Activated B cell treated with CpG ODN at 0.5 μM for 24 hours (primary cell): Measurements from ENCODE around the gene VCX3A. TPM values are rescaled to one million over a fixed set of nuclear protein-coding genes. Genes with fewer than 3 reads are reported as not detected.

Source experiments
- ATAC-seq: fragments of 200-7000 bp; cut with Tn5 transposase; one replicate; pipeline ENCODE4 v1.10.0; 2021; ENCODE audit warnings: low read depth, mild to moderate bottlenecking, moderate library complexity
- CTCF ChIA-PET: fragments of 350-600 bp; sonication (Branson Sonifier 250); formaldehyde crosslinking; loops from one replicate; lab custom pipeline; 2021; ENCODE audit warnings: antibody characterized with exemption; lab: Charles Lee
- POLR2A ChIA-PET: fragments of 350-600 bp; sonication (Branson Sonifier 250); formaldehyde crosslinking; loops from one replicate; lab custom pipeline; 2021; ENCODE audit warnings: antibody characterized with exemption; lab: Charles Lee
- DNase-seq: peaks from one replicate; pipeline ENCODE4 v3.0.0; 2022
- H3K27ac Mint-ChIP-seq: one replicate; pipeline ENCODE4 v1.8.0; 2020; ENCODE audit warnings: mixed read lengths
- H3K27me3 Mint-ChIP-seq: one replicate; pipeline ENCODE4 v1.8.0; 2021; ENCODE audit warnings: mixed read lengths
- H3K36me3 Mint-ChIP-seq: one replicate; pipeline ENCODE4 v1.8.0; 2021; ENCODE audit warnings: low read depth, mixed read lengths
- H3K4me1 Mint-ChIP-seq: one replicate; pipeline ENCODE4 v1.8.0; 2021; ENCODE audit warnings: mixed read lengths
- H3K4me3 Mint-ChIP-seq: one replicate; pipeline ENCODE4 v1.8.0; 2020; ENCODE audit warnings: mild to moderate bottlenecking, mixed read lengths
- H3K9me3 Mint-ChIP-seq: one replicate; pipeline ENCODE4 v1.8.0; 2020; ENCODE audit warnings: mixed read lengths
- intact Hi-C: fragments of 100-400 bp; cut with micrococcal nuclease; formaldehyde crosslinking; loops from one replicate; pipeline ENCODE4 v1.15.1; 2024
- total RNA-seq: library from RNA; stranded (reverse); gene quantifications from 2 replicates; pipeline ENCODE4 v1.2.3, GENCODE V29; 2022
- TF ChIP-seq, protein P1 (sequence below): fragments of 200-600 bp; IDR thresholded peaks from one replicate; pipeline ENCODE4 v1.8.0; 2022; ENCODE audit warnings: antibody characterized with exemption, mild to moderate bottlenecking

The VCX3A gene
- total RNA-seq, 1 donor from 2014 or later = not detected

- CTCF ChIA-PET = no interaction called here
Observed at GRCh38 chrX:6500719-6501118, 34.2 kb downstream of the VCX3A start.

DNA sequence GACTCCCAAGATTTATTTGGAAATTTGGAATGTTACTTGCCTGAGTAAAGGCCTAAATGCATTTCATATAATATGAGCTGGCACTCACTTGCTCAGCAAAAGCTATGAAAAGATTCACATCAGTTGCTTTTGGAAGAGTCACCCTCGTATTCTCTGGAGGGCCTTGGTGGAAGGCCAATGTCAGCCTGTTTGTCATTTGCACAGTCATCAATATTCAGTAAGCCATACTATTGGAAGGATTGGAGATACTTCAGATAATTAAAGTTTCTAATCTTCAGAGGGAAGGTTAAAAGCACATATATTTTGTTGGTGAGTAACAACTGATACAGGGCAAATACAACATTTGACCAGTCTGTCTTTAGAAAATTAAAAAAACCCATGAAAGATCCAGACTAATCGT is 36.6 kb downstream of the VCX3A start:
- TF ChIP-seq, protein P1, sequence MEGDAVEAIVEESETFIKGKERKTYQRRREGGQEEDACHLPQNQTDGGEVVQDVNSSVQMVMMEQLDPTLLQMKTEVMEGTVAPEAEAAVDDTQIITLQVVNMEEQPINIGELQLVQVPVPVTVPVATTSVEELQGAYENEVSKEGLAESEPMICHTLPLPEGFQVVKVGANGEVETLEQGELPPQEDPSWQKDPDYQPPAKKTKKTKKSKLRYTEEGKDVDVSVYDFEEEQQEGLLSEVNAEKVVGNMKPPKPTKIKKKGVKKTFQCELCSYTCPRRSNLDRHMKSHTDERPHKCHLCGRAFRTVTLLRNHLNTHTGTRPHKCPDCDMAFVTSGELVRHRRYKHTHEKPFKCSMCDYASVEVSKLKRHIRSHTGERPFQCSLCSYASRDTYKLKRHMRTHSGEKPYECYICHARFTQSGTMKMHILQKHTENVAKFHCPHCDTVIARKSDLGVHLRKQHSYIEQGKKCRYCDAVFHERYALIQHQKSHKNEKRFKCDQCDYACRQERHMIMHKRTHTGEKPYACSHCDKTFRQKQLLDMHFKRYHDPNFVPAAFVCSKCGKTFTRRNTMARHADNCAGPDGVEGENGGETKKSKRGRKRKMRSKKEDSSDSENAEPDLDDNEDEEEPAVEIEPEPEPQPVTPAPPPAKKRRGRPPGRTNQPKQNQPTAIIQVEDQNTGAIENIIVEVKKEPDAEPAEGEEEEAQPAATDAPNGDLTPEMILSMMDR = no peak
- CTCF ChIA-PET = no interaction called here
- no peaks in the 10 kb centered on the region for H3K27me3 Mint-ChIP-seq
- POLR2A ChIA-PET = no interaction called here
- ATAC-seq = no peak
- H3K4me1 Mint-ChIP-seq = no peaks in the 10 kb centered on the region
- H3K36me3 Mint-ChIP-seq = no peaks in the 10 kb centered on the region
- intact Hi-C loops = no loop called here
- DNase-seq = no peak
- no peak overlapping the region for H3K27ac Mint-ChIP-seq
- no peak overlapping the region for H3K4me3 Mint-ChIP-seq
- H3K9me3 Mint-ChIP-seq = peaks cover 2% of the 10 kb centered on the region

More at GRCh38 chrX:6500719-6501118, 34.2 kb downstream of the VCX3A start:
- Mint-ChIP-seq H3K27me3 (no peaks in the 10 kb centered on the region), H3K4me1 (no peaks in the 10 kb centered on the region), H3K36me3 (no peaks in the 10 kb centered on the region), H3K4me3 (no peak overlapping the region), H3K9me3 (no peaks in the 10 kb centered on the region), H3K27ac (no peak overlapping the region)
- intact Hi-C loops = no loop called here
- TF ChIP-seq, protein P1 = no peak
- DNase-seq (no peak), ATAC-seq (no peak)
- POLR2A ChIA-PET = no interaction called here
